Rectal smooth muscle tissue (tissue), 1 donor: ENCODE data around the gene MYH10.
A peak's percentile ranks its signal among the peaks of the same experiment; 100 is the strongest.

Experiments used
- H3K27ac ChIP-seq: one replicate; pipeline ENCODE4 v1.7.0; 2013; ENCODE audit warnings: low read depth, low read length, inconsistent platforms
- H3K27me3 ChIP-seq: one replicate; pipeline ENCODE4 v1.7.0; 2013; ENCODE audit warnings: low read length; ENCODE audit not compliant: control insufficient read depth, insufficient read depth
- H3K36me3 ChIP-seq: one replicate; pipeline ENCODE4 v1.7.0; 2013; ENCODE audit warnings: low read length; ENCODE audit not compliant: control insufficient read depth, insufficient read depth
- H3K4me1 ChIP-seq: one replicate; pipeline ENCODE4 v1.7.0; 2013; ENCODE audit warnings: low read length; ENCODE audit not compliant: control insufficient read depth, insufficient read depth
- H3K4me3 ChIP-seq: one replicate; pipeline ENCODE4 v1.7.0; 2013; ENCODE audit warnings: low read length
- H3K9ac ChIP-seq: one replicate; pipeline ENCODE4 v1.7.0; 2013; ENCODE audit warnings: low read length

MYH10 gene

GRCh38 chr17:8436169-8436843 is 194.2 kb downstream of the MYH10 start:
- H3K27me3 ChIP-seq: no peaks in the 10 kb centered on the region
- H3K36me3 ChIP-seq: no peaks in the 10 kb centered on the region
- peak overlapping the region; percentile 89 for H3K4me3 ChIP-seq
- peak overlapping the region; percentile 97 for H3K27ac ChIP-seq
- peaks cover 9% of the 10 kb centered on the region for H3K4me1 ChIP-seq
- peak overlapping the region; percentile 91 for H3K9ac ChIP-seq

GRCh38 chr17:8435245-8436168 is 195.0 kb downstream of the MYH10 start, which contains the start of gene NDEL1:
TSS of gene NDEL1 (plus strand) at chr17:8435884. CDS start at chr17:8444272, 8,388 bp downstream.
- Histone ChIP-seq H3K4me1 (peaks cover 9% of the 10 kb centered on the region), H3K4me3 (peak within 1 kb of the TSS; percentile 89), H3K36me3 (no peaks in the 10 kb centered on the region), H3K27me3 (no peaks in the 10 kb centered on the region), H3K27ac (peak within 1 kb of the TSS; percentile 97), H3K9ac (peak within 1 kb of the TSS; percentile 94)

- no peak overlapping the region for H3K4me3 ChIP-seq
- no peak overlapping the region for H3K9ac ChIP-seq
- no peak overlapping the region for H3K27ac ChIP-seq
- peaks cover 4% of the 10 kb centered on the region for H3K4me1 ChIP-seq
- H3K36me3 ChIP-seq: no peaks in the 10 kb centered on the region
- no peaks in the 10 kb centered on the region for H3K27me3 ChIP-seq
These were observed 199.6 kb downstream of the MYH10 start for GRCh38 chr17:8430966-8431365.

- no peaks in the 10 kb centered on the region for H3K36me3 ChIP-seq
- H3K27ac ChIP-seq: no peak overlapping the region
- no peaks in the 10 kb centered on the region for H3K4me1 ChIP-seq
- no peak overlapping the region for H3K9ac ChIP-seq
- H3K4me3 ChIP-seq: no peak overlapping the region
- no peaks in the 10 kb centered on the region for H3K27me3 ChIP-seq
These were observed 203.7 kb downstream of the MYH10 start for GRCh38 chr17:8426802-8427201.

- Histone ChIP-seq H3K27ac (no peak overlapping the region), H3K4me1 (no peaks in the 10 kb centered on the region), H3K9ac (no peak overlapping the region), H3K36me3 (no peaks in the 10 kb centered on the region), H3K4me3 (no peak overlapping the region), H3K27me3 (no peaks in the 10 kb centered on the region)
These were observed 204.3 kb downstream of the MYH10 start for GRCh38 chr17:8426094-8426720.
